SK-N-MC (cell line): ENCODE measurements around the gene MAP4K2.

Experiments used
- EZH2 ChIP-seq: fragments of 200-600 bp; sonication (generic); IDR thresholded peaks from one replicate; pipeline ENCODE4 v1.6.1; 2017; ENCODE audit warnings: antibody characterized with exemption
- FOXP2 ChIP-seq: optimal IDR thresholded peaks from 2 replicates; pipeline ENCODE3; 2011; ENCODE audit warnings: mild to moderate bottlenecking, moderate library complexity; ENCODE audit not compliant: insufficient read depth; ENCODE audit errors: extremely low read length, control extremely low read depth
- POLR2AphosphoS5 ChIP-seq: IDR thresholded peaks from 2 replicates; pipeline ENCODE4 v1.6.1; 2012; ENCODE audit warnings: mild to moderate bottlenecking, low read depth, low read length, borderline replicate concordance

GRCh38 chr11:64839335-64839734 lies 36.3 kb upstream of the MAP4K2 start:
- no peak for TF ChIP-seq EZH2
- TF ChIP-seq POLR2AphosphoS5 = no peak
- no peak for TF ChIP-seq FOXP2
